ENCODE data around the gene SLC39A11.
A peak's percentile ranks its signal among the peaks of the same experiment; 100 is the strongest.
"Not testable (repeated sequence)": the region's sequence is repeated elsewhere in the genome, so short reads cannot be mapped to it uniquely, and the experiment has no call there.

Gene SLC39A11

GRCh38 chr17:72665852-72666851 is 426.3 kb downstream of the SLC39A11 start:
- DNase-seq, result peak; percentile 35

- DNase-seq, result no peak
Measured at GRCh38 chr17:72662827-72663190, 429.7 kb downstream of the SLC39A11 start.

- no peak for DNase-seq
Measured at GRCh38 chr17:72661945-72662826, 430.3 kb downstream of the SLC39A11 start.

GRCh38 chr17:72661116-72661944 is 431.2 kb downstream of the SLC39A11 start:
- no peak for DNase-seq

- DNase-seq, result no peak
Measured at GRCh38 chr17:72660274-72661115, 432.0 kb downstream of the SLC39A11 start.

GRCh38 chr17:72659811-72660210 is 432.7 kb downstream of the SLC39A11 start:
- no peak for DNase-seq

- DNase-seq, result no peak
Measured at GRCh38 chr17:72658675-72659074, 433.8 kb downstream of the SLC39A11 start.

- DNase-seq, result no peak
Measured at GRCh38 chr17:72657467-72658317, 434.8 kb downstream of the SLC39A11 start.

GRCh38 chr17:72656130-72656763 is 436.2 kb downstream of the SLC39A11 start:
- no peak for DNase-seq

- no peak for DNase-seq
Measured at GRCh38 chr17:72654706-72655105, 437.8 kb downstream of the SLC39A11 start.

GRCh38 chr17:72651988-72652387 is 440.5 kb downstream of the SLC39A11 start:
- DNase-seq, result no peak

- DNase-seq, result no peak
Measured at GRCh38 chr17:72648702-72649101, 443.8 kb downstream of the SLC39A11 start.

GRCh38 chr17:72646176-72646575 is 446.3 kb downstream of the SLC39A11 start:
- no peak for DNase-seq

GRCh38 chr17:72644492-72644891 is 448.0 kb downstream of the SLC39A11 start:
- no peak for DNase-seq

GRCh38 chr17:72643575-72644216 is 448.8 kb downstream of the SLC39A11 start:
- no peak for DNase-seq

GRCh38 chr17:72642720-72643119 is 449.8 kb downstream of the SLC39A11 start:
- no peak for DNase-seq

GRCh38 chr17:72640415-72641165 is 451.9 kb downstream of the SLC39A11 start:
- peak; percentile 23 for DNase-seq

- no peak for DNase-seq
Measured at GRCh38 chr17:72639711-72640110, 452.8 kb downstream of the SLC39A11 start.

GRCh38 chr17:72638932-72639331 is 453.6 kb downstream of the SLC39A11 start:
- not testable (repeated sequence) for DNase-seq

Measured in NCI-H2227 treated with DMSO at 0.1 percent for 48 hours (cell line).